B cell (primary cell): ENCODE data around the gene IQSEC3. TPM values are rescaled to one million over a fixed set of nuclear protein-coding genes. Genes with fewer than 3 reads are reported as not detected.

Experiments
- ATAC-seq: fragments of 200-7000 bp; cut with Tn5 transposase; one replicate; pipeline ENCODE4 v1.10.0; 2021; ENCODE audit warnings: low read depth, mild to moderate bottlenecking, moderate number of reproducible peaks, moderate library complexity
- CTCF ChIA-PET: fragments of 350-600 bp; sonication (Branson Sonifier 250); formaldehyde crosslinking; loops from one replicate; lab custom pipeline; 2021; ENCODE audit warnings: antibody characterized with exemption, inconsistent platforms; lab: Charles Lee
- POLR2A ChIA-PET: fragments of 350-600 bp; sonication (Branson Sonifier 250); formaldehyde crosslinking; loops from one replicate; lab custom pipeline; 2021; ENCODE audit warnings: antibody characterized with exemption; lab: Charles Lee
- DNase-seq: peaks from one replicate; pipeline ENCODE4 v3.0.0; 2013
- H2AFZ ChIP-seq: 2 replicates; pipeline ENCODE4 v1.6.1; 2012; ENCODE audit warnings: mild to moderate bottlenecking, low read depth, low read length; ENCODE audit not compliant: insufficient read depth, poor library complexity, severe bottlenecking
- H3K27ac ChIP-seq, 2 donors: 1 replicate in 1 of 2; 2 replicates in 1 of 2; pipeline ENCODE4 v1.5.1; 2012 to 2013; ENCODE audit warnings: low read length in 2 of 2, mild to moderate bottlenecking in 2 of 2, moderate library complexity in 1 of 2
- H3K27me3 ChIP-seq, 4 experiments: fragments of 200-600 bp in 1 of 4; sonication (generic) in 1 of 4; replicated peaks in 1 of 4; 1 replicate in 2 of 4; 2 replicates in 2 of 4; pipeline versions ENCODE4 v1.6.1 to v1.7.0; 2013 to 2016; ENCODE audit warnings: low read length in 3 of 4, mild to moderate bottlenecking in 2 of 4, mixed read lengths in 1 of 4, moderate library complexity in 1 of 4; ENCODE audit not compliant: insufficient read depth in 4 of 4, control insufficient read depth in 3 of 4; ENCODE audit errors: control extremely low read depth in 1 of 4
- H3K36me3 ChIP-seq, 2 experiments: replicated peaks in 1 of 2; 1 replicate in 1 of 2; 2 replicates in 1 of 2; pipeline versions ENCODE4 v1.6.1 to v1.7.1; 2013; ENCODE audit warnings: low read length in 1 of 2; ENCODE audit not compliant: insufficient read depth in 2 of 2, control insufficient read depth in 1 of 2; ENCODE audit errors: control extremely low read depth in 1 of 2, extremely low read depth in 1 of 2
- H3K4me1 ChIP-seq, 2 donors: fragments of 200-600 bp in 1 of 2; sonication (generic) in 1 of 2; 1 replicate in 1 of 2; 2 replicates in 1 of 2; pipeline versions ENCODE4 v1.5.1 to v1.6.1; 2013 to 2017; ENCODE audit warnings: low read length in 2 of 2; ENCODE audit not compliant: control insufficient read depth in 2 of 2, insufficient read depth in 2 of 2
- H3K4me2 ChIP-seq: replicated peaks from 2 replicates; pipeline ENCODE3; 2012; ENCODE audit warnings: mild to moderate bottlenecking, low read depth, low read length; ENCODE audit not compliant: poor library complexity, severe bottlenecking
- H3K4me3 ChIP-seq, 5 experiments: fragments of 200-600 bp in 1 of 5; sonication (generic) in 1 of 5; 1 replicate in 3 of 5; 2 replicates in 2 of 5; pipeline versions ENCODE4 v1.5.1 to v1.7.0; 2011 to 2016; ENCODE audit warnings: low read length in 4 of 5, mild to moderate bottlenecking in 4 of 5, low read depth in 2 of 5, control low read depth in 1 of 5, moderate library complexity in 1 of 5; ENCODE audit not compliant: insufficient read depth in 1 of 5; ENCODE audit errors: control extremely low read depth in 1 of 5, extremely low read depth in 1 of 5
- H3K79me2 ChIP-seq: fragments of 200-600 bp; sonication (generic); one replicate; pipeline ENCODE4 v1.6.0; 2016; ENCODE audit warnings: low read length; ENCODE audit not compliant: control insufficient read depth, insufficient read depth
- H3K9ac ChIP-seq: fragments of 200-600 bp; sonication (generic); 2 replicates; pipeline ENCODE4 v1.6.1; 2017; ENCODE audit warnings: mild to moderate bottlenecking, low read length, moderate library complexity
- H3K9me3 ChIP-seq, 3 donors: one replicate each; pipeline versions ENCODE4 v1.6.1 to v1.7.1; 2013; ENCODE audit warnings: low read length in 2 of 3; ENCODE audit not compliant: control insufficient read depth in 2 of 3, insufficient read depth in 1 of 3; ENCODE audit errors: control extremely low read depth in 1 of 3
- H4K20me1 ChIP-seq: 2 replicates; pipeline ENCODE4 v1.6.0; 2012; ENCODE audit warnings: mild to moderate bottlenecking, low read length; ENCODE audit not compliant: insufficient read depth, control insufficient read depth, poor library complexity, severe bottlenecking
- H3K27ac Mint-ChIP-seq: one replicate; pipeline ENCODE4 v1.8.0; 2021; ENCODE audit warnings: mixed read lengths
- H3K27me3 Mint-ChIP-seq: one replicate; pipeline ENCODE4 v1.8.0; 2021; ENCODE audit warnings: mixed read lengths
- H3K4me1 Mint-ChIP-seq: one replicate; pipeline ENCODE4 v1.8.0; 2021; ENCODE audit warnings: mixed read lengths
- H3K4me3 Mint-ChIP-seq: one replicate; pipeline ENCODE4 v1.8.0; 2021; ENCODE audit warnings: mixed read lengths
- H3K9me3 Mint-ChIP-seq: one replicate; pipeline ENCODE4 v1.8.0; 2022; ENCODE audit warnings: mixed read lengths; ENCODE audit not compliant: insufficient read depth
- EZH2 ChIP-seq: IDR thresholded peaks from 2 replicates; pipeline ENCODE4 v1.6.1; 2012; ENCODE audit warnings: borderline replicate concordance, low read depth, mild to moderate bottlenecking, moderate library complexity, low read length; ENCODE audit not compliant: insufficient read depth, poor library complexity, severe bottlenecking
- WGBS: methylation state at CpG from one replicate; pipeline ENCODE4 v1.1.5; 2013; ENCODE audit warnings: missing lambda C conversion rate; ENCODE audit not compliant: insufficient coverage; 5-methylcytosine and 5-hydroxymethylcytosine counted together
- intact Hi-C: fragments of 100-400 bp; cut with micrococcal nuclease; formaldehyde crosslinking; loops from one replicate; pipeline ENCODE4 v1.10.0; 2022
- polyA plus RNA-seq: library from polyadenylated mRNA; depleted of rRNA; stranded (reverse); fragments of >200 nt; gene quantifications from 2 replicates; pipeline ENCODE4 v1.2.3, GENCODE V29; 2012
- total RNA-seq, 2 donors: library from RNA; stranded (reverse); fragments of 120-200 nt in 1 of 2; gene quantifications; 1 replicate in 1 of 2; 2 replicates in 1 of 2; pipeline versions ENCODE4 v1.2.3 to v1.2.4, GENCODE V29; 2013 to 2022
- TF ChIP-seq, protein P1 (sequence below): fragments of 200-600 bp; IDR thresholded peaks from one replicate; pipeline ENCODE4 v1.8.0; 2022; ENCODE audit warnings: antibody characterized with exemption, mild to moderate bottlenecking

The IQSEC3 gene
- total and polyA plus RNA-seq, 2 donors (not counting 1 experiment from before 2014, with no cell fraction given): 0.01 to 1.8 TPM

DNA sequence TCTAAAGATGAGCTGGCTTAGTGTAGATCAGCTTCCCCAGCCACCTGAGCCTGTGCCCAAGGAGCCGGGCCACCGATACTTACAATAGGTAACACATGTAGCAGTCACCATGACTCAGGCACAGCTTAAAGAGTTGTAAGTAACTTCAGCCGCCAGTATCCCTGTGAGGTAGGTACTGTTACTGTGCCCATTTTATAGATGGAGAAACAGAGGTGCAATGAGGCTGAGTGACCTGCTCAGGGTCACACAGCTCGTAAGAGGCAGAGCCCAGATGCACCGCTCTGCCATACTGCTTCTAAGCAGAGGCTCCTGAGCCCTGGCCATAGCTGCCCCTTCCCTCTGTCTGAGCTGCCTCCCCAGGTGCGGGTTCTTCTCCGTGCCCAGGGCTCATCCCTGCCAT is 58.5 kb downstream of the IQSEC3 start:
- H3K9me3 Mint-ChIP-seq: no peaks in the 10 kb centered on the region
- Histone ChIP-seq H2AFZ (no peak overlapping the region), H3K27ac (no peak overlapping the region), H3K36me3 (no peaks in the 10 kb centered on the region), H3K4me3 (no peak overlapping the region), H3K9me3 (no peaks in the 10 kb centered on the region), H3K27me3 (peaks cover 0 to 3% (median 0%) of the 10 kb centered on the region in 4 experiments), H4K20me1 (no peaks in the 10 kb centered on the region), H3K79me2 (no peaks in the 10 kb centered on the region), H3K4me1 (no peaks in the 10 kb centered on the region), H3K9ac (no peak overlapping the region), H3K4me2 (no peak overlapping the region)
- ATAC-seq: no peak
- no peak overlapping the region for H3K27ac Mint-ChIP-seq
- ChIA-PET CTCF (no interaction called here), POLR2A (no interaction called here)
- DNase-seq: no peak
- TF ChIP-seq EZH2: no peak
- TF ChIP-seq, protein P1, sequence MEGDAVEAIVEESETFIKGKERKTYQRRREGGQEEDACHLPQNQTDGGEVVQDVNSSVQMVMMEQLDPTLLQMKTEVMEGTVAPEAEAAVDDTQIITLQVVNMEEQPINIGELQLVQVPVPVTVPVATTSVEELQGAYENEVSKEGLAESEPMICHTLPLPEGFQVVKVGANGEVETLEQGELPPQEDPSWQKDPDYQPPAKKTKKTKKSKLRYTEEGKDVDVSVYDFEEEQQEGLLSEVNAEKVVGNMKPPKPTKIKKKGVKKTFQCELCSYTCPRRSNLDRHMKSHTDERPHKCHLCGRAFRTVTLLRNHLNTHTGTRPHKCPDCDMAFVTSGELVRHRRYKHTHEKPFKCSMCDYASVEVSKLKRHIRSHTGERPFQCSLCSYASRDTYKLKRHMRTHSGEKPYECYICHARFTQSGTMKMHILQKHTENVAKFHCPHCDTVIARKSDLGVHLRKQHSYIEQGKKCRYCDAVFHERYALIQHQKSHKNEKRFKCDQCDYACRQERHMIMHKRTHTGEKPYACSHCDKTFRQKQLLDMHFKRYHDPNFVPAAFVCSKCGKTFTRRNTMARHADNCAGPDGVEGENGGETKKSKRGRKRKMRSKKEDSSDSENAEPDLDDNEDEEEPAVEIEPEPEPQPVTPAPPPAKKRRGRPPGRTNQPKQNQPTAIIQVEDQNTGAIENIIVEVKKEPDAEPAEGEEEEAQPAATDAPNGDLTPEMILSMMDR: no peak
- no peaks in the 10 kb centered on the region for H3K4me1 Mint-ChIP-seq
- intact Hi-C loops: no loop called here
- WGBS: 89% methylated on average over 5 of the region's 7 CpGs
- H3K4me3 Mint-ChIP-seq: no peak overlapping the region
- peaks cover 15% of the 10 kb centered on the region for H3K27me3 Mint-ChIP-seq

DNA sequence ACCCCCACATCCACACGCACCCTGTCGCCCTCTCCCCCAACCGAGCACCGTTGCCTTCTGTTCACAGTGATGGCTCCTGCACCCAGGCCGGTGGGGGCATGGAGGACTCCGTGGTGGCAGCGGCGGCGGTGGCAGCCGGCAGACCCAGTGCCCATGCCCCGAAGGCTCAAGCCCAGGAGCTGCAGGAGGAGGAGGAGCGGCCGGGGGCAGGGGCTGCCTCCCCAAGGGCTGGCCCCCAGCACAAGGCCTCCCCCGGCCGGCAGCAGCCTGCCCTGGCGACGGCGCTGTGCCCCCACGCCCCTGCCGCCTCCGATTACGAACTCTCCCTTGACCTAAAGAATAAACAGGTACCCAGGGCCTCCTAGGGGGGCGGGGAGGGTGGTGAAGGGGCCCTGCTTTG is 59.0 kb downstream of the IQSEC3 start:
- no peak for ATAC-seq
- H3K27ac ChIP-seq: no peak overlapping the region
- no peaks in the 10 kb centered on the region for H3K9me3 ChIP-seq
- no peaks in the 10 kb centered on the region for H3K36me3 ChIP-seq
- H2AFZ ChIP-seq: no peak overlapping the region
- intact Hi-C loops: no loop called here
- H4K20me1 ChIP-seq: no peaks in the 10 kb centered on the region
- no peak overlapping the region for H3K4me3 Mint-ChIP-seq
- H3K27me3 Mint-ChIP-seq: peaks cover 15% of the 10 kb centered on the region
- no peaks in the 10 kb centered on the region for H3K79me2 ChIP-seq
- H3K4me1 Mint-ChIP-seq: no peaks in the 10 kb centered on the region
- CTCF ChIA-PET: no interaction called here
- H3K9me3 Mint-ChIP-seq: no peaks in the 10 kb centered on the region
- TF ChIP-seq EZH2: no peak
- TF ChIP-seq, protein P1: no peak
- peaks cover 0 to under 1% (median 0%) of the 10 kb centered on the region in 4 experiments for H3K27me3 ChIP-seq
- H3K4me2 ChIP-seq: no peak overlapping the region
- no peak overlapping the region for H3K9ac ChIP-seq
- no peak overlapping the region for H3K4me3 ChIP-seq
- WGBS: 89% methylated on average over 21 of the region's 23 CpGs
- H3K27ac Mint-ChIP-seq: no peak overlapping the region
- no peaks in the 10 kb centered on the region for H3K4me1 ChIP-seq
- POLR2A ChIA-PET: no interaction called here
- DNase-seq: no peak
